Mucosa of gallbladder (tissue), 1 donor: ENCODE data around the gene S1PR2. TPM values are rescaled to one million over a fixed set of nuclear protein-coding genes. Genes with fewer than 3 reads are reported as not detected.
"Not testable (repeated sequence)": the region's sequence is repeated elsewhere in the genome, so short reads cannot be mapped to it uniquely, and the experiment has no call there.

Experiments
- DNase-seq: peaks from one replicate; pipeline ENCODE4 v3.0.0-alpha.2; 2020; ENCODE audit warnings: low spot score
- total RNA-seq: library from RNA; stranded (reverse); gene quantifications from one replicate; pipeline ENCODE4 v1.2.1, GENCODE V29; 2021
- donor health status: DM: no; HTN: no; CAD: no.

The S1PR2 gene
- total RNA-seq, 1 donor from 2014 or later, result 9.5 TPM

GRCh38 chr19:10254244-10254643 is 23.1 kb upstream of the S1PR2 start:
- no peak for DNase-seq

GRCh38 chr19:10252707-10253106 is 21.6 kb upstream of the S1PR2 start:
- no peak for DNase-seq

GRCh38 chr19:10251792-10252694 is 20.9 kb upstream of the S1PR2 start, which contains the start of gene MRPL4:
TSS of gene MRPL4 (plus strand) at chr19:10252214. CDS start at chr19:10252254, 40 bp downstream.
- peak; percentile 97 for DNase-seq

- no peak for DNase-seq
These were observed 15.4 kb upstream of the S1PR2 start for GRCh38 chr19:10246511-10246910.

- no peak for DNase-seq
These were observed 14.2 kb upstream of the S1PR2 start for GRCh38 chr19:10245189-10245939.

GRCh38 chr19:10243606-10244005 is 12.5 kb upstream of the S1PR2 start:
- DNase-seq, result no peak

- DNase-seq, result not testable (repeated sequence)
These were observed 10.8 kb upstream of the S1PR2 start for GRCh38 chr19:10241826-10242449.

GRCh38 chr19:10238172-10238783 is 7.1 kb upstream of the S1PR2 start:
- peak; percentile 52 for DNase-seq

GRCh38 chr19:10237702-10238101 is 6.6 kb upstream of the S1PR2 start:
- DNase-seq, result no peak

- not testable (repeated sequence) for DNase-seq
These were observed 4.3 kb upstream of the S1PR2 start for GRCh38 chr19:10235409-10235808.

- no peak for DNase-seq
These were observed 3.9 kb upstream of the S1PR2 start for GRCh38 chr19:10235003-10235402.

GRCh38 chr19:10233946-10234345 is 2.8 kb upstream of the S1PR2 start:
- no peak for DNase-seq

GRCh38 chr19:10231612-10232228 is 589 bp upstream of the S1PR2 start:
- DNase-seq, result no peak

GRCh38 chr19:10230173-10230860 is 814 bp downstream of the S1PR2 start:
- peak; percentile 37 for DNase-seq

- no peak for DNase-seq
These were observed 2.2 kb downstream of the S1PR2 start for GRCh38 chr19:10228920-10229319.

- no peak for DNase-seq
These were observed 2.7 kb downstream of the S1PR2 start for GRCh38 chr19:10228393-10228792.

GRCh38 chr19:10227026-10227971 is 3.8 kb downstream of the S1PR2 start:
- no peak for DNase-seq

- DNase-seq, result peak; percentile 74
These were observed 4.6 kb downstream of the S1PR2 start for GRCh38 chr19:10226376-10227025.

GRCh38 chr19:10226021-10226375 is 5.1 kb downstream of the S1PR2 start:
- DNase-seq, result no peak
